ENCODE data around the gene RNF214.
"Not testable (repeated sequence)": the region's sequence is repeated elsewhere in the genome, so short reads cannot be mapped to it uniquely, and the experiment has no call there.

RNF214 gene

GRCh38 chr11:117206111-117206510 lies 26.4 kb upstream of the RNF214 start:
- not testable (repeated sequence) for H3K9me3 ChIP-seq (ENCODE audit: control insufficient read depth in 2 of 2, low read length in 2 of 2); H3K4me3 ChIP-seq (ENCODE audit: low read length in 2 of 2); H3K27me3 ChIP-seq (ENCODE audit: control insufficient read depth in 1 of 2, insufficient read depth in 2 of 2, low read length in 2 of 2); H3K9ac ChIP-seq (ENCODE audit: low read length in 2 of 2)
- Histone ChIP-seq H3K4me1 (ENCODE audit: control insufficient read depth, insufficient read depth, low read length) (peaks cover 37% of the 10 kb centered on the region), H3K27ac (ENCODE audit: low read length) (peak overlapping the region; percentile 100), H3K36me3 (ENCODE audit: control insufficient read depth in 2 of 2, insufficient read depth in 2 of 2, low read length in 2 of 2) (peaks cover 38 to 43% of the 10 kb centered on the region in 2 donors)

- Histone ChIP-seq H3K4me1 (ENCODE audit: control insufficient read depth, insufficient read depth, low read length) (peaks cover 35% of the 10 kb centered on the region), H3K36me3 (ENCODE audit: control insufficient read depth in 2 of 2, insufficient read depth in 2 of 2, low read length in 2 of 2) (peaks cover 31 to 36% of the 10 kb centered on the region in 2 donors)
- H3K9me3 ChIP-seq (ENCODE audit: control insufficient read depth in 2 of 2, low read length in 2 of 2); H3K4me3 ChIP-seq (ENCODE audit: low read length in 2 of 2); H3K27ac ChIP-seq (ENCODE audit: low read length); H3K27me3 ChIP-seq (ENCODE audit: control insufficient read depth in 1 of 2, insufficient read depth in 2 of 2, low read length in 2 of 2); H3K9ac ChIP-seq (ENCODE audit: low read length in 2 of 2): not testable (repeated sequence)
Observed at GRCh38 chr11:117206859-117207258, 25.6 kb upstream of the RNF214 start.

- not testable (repeated sequence) for H3K9ac ChIP-seq (ENCODE audit: low read length in 2 of 2); H3K9me3 ChIP-seq (ENCODE audit: control insufficient read depth in 2 of 2, low read length in 2 of 2); H3K27me3 ChIP-seq (ENCODE audit: control insufficient read depth in 1 of 2, insufficient read depth in 2 of 2, low read length in 2 of 2); H3K27ac ChIP-seq (ENCODE audit: low read length); H3K4me3 ChIP-seq (ENCODE audit: low read length in 2 of 2)
- Histone ChIP-seq H3K36me3 (ENCODE audit: control insufficient read depth in 2 of 2, insufficient read depth in 2 of 2, low read length in 2 of 2) (peaks cover 25 to 30% of the 10 kb centered on the region in 2 donors), H3K4me1 (ENCODE audit: control insufficient read depth, insufficient read depth, low read length) (peaks cover 29% of the 10 kb centered on the region)
Observed at GRCh38 chr11:117207481-117207880, 25.0 kb upstream of the RNF214 start.

GRCh38 chr11:117208710-117209109 lies 23.8 kb upstream of the RNF214 start:
- not testable (repeated sequence) for H3K9me3 ChIP-seq (ENCODE audit: control insufficient read depth in 2 of 2, low read length in 2 of 2); H3K9ac ChIP-seq (ENCODE audit: low read length in 2 of 2); H3K4me3 ChIP-seq (ENCODE audit: low read length in 2 of 2); H3K27me3 ChIP-seq (ENCODE audit: control insufficient read depth in 1 of 2, insufficient read depth in 2 of 2, low read length in 2 of 2); H3K27ac ChIP-seq (ENCODE audit: low read length)
- H3K4me1 ChIP-seq (ENCODE audit: control insufficient read depth, insufficient read depth, low read length): peaks cover 20% of the 10 kb centered on the region
- H3K36me3 ChIP-seq (ENCODE audit: control insufficient read depth in 2 of 2, insufficient read depth in 2 of 2, low read length in 2 of 2): peaks cover 22 to 24% of the 10 kb centered on the region in 2 donors

- Histone ChIP-seq H3K36me3 (ENCODE audit: control insufficient read depth in 2 of 2, insufficient read depth in 2 of 2, low read length in 2 of 2) (peaks cover 17 to 18% of the 10 kb centered on the region in 2 donors), H3K4me1 (ENCODE audit: control insufficient read depth, insufficient read depth, low read length) (peaks cover 11% of the 10 kb centered on the region)
- H3K9ac ChIP-seq (ENCODE audit: low read length in 2 of 2); H3K9me3 ChIP-seq (ENCODE audit: control insufficient read depth in 2 of 2, low read length in 2 of 2); H3K4me3 ChIP-seq (ENCODE audit: low read length in 2 of 2); H3K27ac ChIP-seq (ENCODE audit: low read length); H3K27me3 ChIP-seq (ENCODE audit: control insufficient read depth in 1 of 2, insufficient read depth in 2 of 2, low read length in 2 of 2): not testable (repeated sequence)
Observed at GRCh38 chr11:117209351-117210125, 22.9 kb upstream of the RNF214 start.

GRCh38 chr11:117210620-117211019 lies 21.9 kb upstream of the RNF214 start:
- Histone ChIP-seq H3K27ac (ENCODE audit: low read length) (no peak overlapping the region), H3K4me1 (ENCODE audit: control insufficient read depth, insufficient read depth, low read length) (peaks cover under 1% of the 10 kb centered on the region), H3K9ac (ENCODE audit: low read length in 2 of 2) (no peak overlapping the region), H3K27me3 (ENCODE audit: control insufficient read depth in 1 of 2, insufficient read depth in 2 of 2, low read length in 2 of 2) (no peaks in the 10 kb centered on the region), H3K36me3 (ENCODE audit: control insufficient read depth in 2 of 2, insufficient read depth in 2 of 2, low read length in 2 of 2) (peaks cover 9% of the 10 kb centered on the region in 2 donors), H3K4me3 (ENCODE audit: low read length in 2 of 2) (no peak overlapping the region), H3K9me3 (ENCODE audit: control insufficient read depth in 2 of 2, low read length in 2 of 2) (no peaks in the 10 kb centered on the region)

GRCh38 chr11:117212697-117213355 lies 19.6 kb upstream of the RNF214 start:
- Histone ChIP-seq H3K27ac (ENCODE audit: low read length) (no peak overlapping the region), H3K9me3 (ENCODE audit: control insufficient read depth in 2 of 2, low read length in 2 of 2) (no peaks in the 10 kb centered on the region), H3K27me3 (ENCODE audit: control insufficient read depth in 1 of 2, insufficient read depth in 2 of 2, low read length in 2 of 2) (no peaks in the 10 kb centered on the region), H3K4me1 (ENCODE audit: control insufficient read depth, insufficient read depth, low read length) (peaks cover 18% of the 10 kb centered on the region), H3K9ac (ENCODE audit: low read length in 2 of 2) (no peak overlapping the region), H3K4me3 (ENCODE audit: low read length in 2 of 2) (no peak overlapping the region), H3K36me3 (ENCODE audit: control insufficient read depth in 2 of 2, insufficient read depth in 2 of 2, low read length in 2 of 2) (peaks cover 9% of the 10 kb centered on the region in 2 donors)

GRCh38 chr11:117214404-117215110 lies 17.9 kb upstream of the RNF214 start:
- Histone ChIP-seq H3K9me3 (ENCODE audit: control insufficient read depth in 2 of 2, low read length in 2 of 2) (no peaks in the 10 kb centered on the region), H3K4me1 (ENCODE audit: control insufficient read depth, insufficient read depth, low read length) (peaks cover 34% of the 10 kb centered on the region), H3K27ac (ENCODE audit: low read length) (peak overlapping the region; percentile 19), H3K27me3 (ENCODE audit: control insufficient read depth in 1 of 2, insufficient read depth in 2 of 2, low read length in 2 of 2) (no peaks in the 10 kb centered on the region), H3K36me3 (ENCODE audit: control insufficient read depth in 2 of 2, insufficient read depth in 2 of 2, low read length in 2 of 2) (peaks cover 15 to 19% of the 10 kb centered on the region in 2 donors), H3K4me3 (ENCODE audit: low read length in 2 of 2) (no peak overlapping the region), H3K9ac (ENCODE audit: low read length in 2 of 2) (peak overlapping the region; percentile 9 to 42)

- peak overlapping the region; percentile 99 for H3K27ac ChIP-seq (ENCODE audit: low read length)
- no peaks in the 10 kb centered on the region for H3K27me3 ChIP-seq (ENCODE audit: control insufficient read depth in 1 of 2, insufficient read depth in 2 of 2, low read length in 2 of 2)
- H3K4me1 ChIP-seq (ENCODE audit: control insufficient read depth, insufficient read depth, low read length): peaks cover 60% of the 10 kb centered on the region
- H3K9me3 ChIP-seq (ENCODE audit: control insufficient read depth in 2 of 2, low read length in 2 of 2): no peaks in the 10 kb centered on the region
- H3K9ac ChIP-seq (ENCODE audit: low read length in 2 of 2): peak overlapping the region; percentile 66 to 86
- peaks cover 15 to 19% of the 10 kb centered on the region in 2 donors for H3K36me3 ChIP-seq (ENCODE audit: control insufficient read depth in 2 of 2, insufficient read depth in 2 of 2, low read length in 2 of 2)
- peak overlapping the region; percentile 41 to 55 for H3K4me3 ChIP-seq (ENCODE audit: low read length in 2 of 2)
Observed at GRCh38 chr11:117217141-117218084, 15.1 kb upstream of the RNF214 start.

Data from stomach smooth muscle (tissue), 2 donors.